ENCODE data around the gene PLXDC2.

The PLXDC2 gene

DNA sequence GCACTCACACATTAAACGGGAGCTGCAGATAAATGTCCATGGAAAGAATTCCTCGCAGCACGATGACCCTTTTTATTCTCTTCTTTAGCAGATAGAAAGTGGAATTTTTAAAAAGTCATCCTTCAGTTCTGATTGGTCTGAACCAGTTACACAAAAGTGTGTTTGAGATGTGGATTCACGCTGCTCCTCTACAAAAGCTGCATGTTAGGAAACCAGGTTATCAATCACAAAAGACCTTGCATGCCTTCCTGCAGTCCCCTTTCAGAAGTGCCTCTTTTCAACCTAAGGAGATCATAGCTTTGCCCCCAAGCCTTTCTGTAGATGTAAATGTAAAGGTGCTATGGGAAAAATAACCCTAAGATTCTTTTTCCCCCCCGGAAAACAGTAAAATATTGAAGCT is 299.7 kb downstream of the PLXDC2 start:
- TF ChIP-seq ZBTB1 (tag by site-specific recombination; IDR thresholded peaks at IDR 0.05) (no peak), TCF7L2 (IDR thresholded peaks at IDR 0.05; ENCODE audit: borderline replicate concordance, low read depth, low read length) (no peak), ZNF175 (tag by site-specific recombination; IDR thresholded peaks at IDR 0.05) (no peak), SCRT2 (tag by site-specific recombination; IDR thresholded peaks at IDR 0.05) (no peak), ZNF10 (tag by site-specific recombination; IDR thresholded peaks at IDR 0.05) (no peak), ZNF837 (tag by site-specific recombination; IDR thresholded peaks at IDR 0.05) (no peak), ZNF473 (tag by site-specific recombination; IDR thresholded peaks at IDR 0.05) (no peak), ZNF223 (tag by site-specific recombination; IDR thresholded peaks at IDR 0.05) (no peak), ZNF155 (tag by site-specific recombination; IDR thresholded peaks at IDR 0.05) (no peak), ZNF350 (tag by site-specific recombination; IDR thresholded peaks at IDR 0.05) (no peak), ZNF2 (tag by site-specific recombination; IDR thresholded peaks at IDR 0.05) (no peak)
- TF ChIP-seq, protein P1, sequence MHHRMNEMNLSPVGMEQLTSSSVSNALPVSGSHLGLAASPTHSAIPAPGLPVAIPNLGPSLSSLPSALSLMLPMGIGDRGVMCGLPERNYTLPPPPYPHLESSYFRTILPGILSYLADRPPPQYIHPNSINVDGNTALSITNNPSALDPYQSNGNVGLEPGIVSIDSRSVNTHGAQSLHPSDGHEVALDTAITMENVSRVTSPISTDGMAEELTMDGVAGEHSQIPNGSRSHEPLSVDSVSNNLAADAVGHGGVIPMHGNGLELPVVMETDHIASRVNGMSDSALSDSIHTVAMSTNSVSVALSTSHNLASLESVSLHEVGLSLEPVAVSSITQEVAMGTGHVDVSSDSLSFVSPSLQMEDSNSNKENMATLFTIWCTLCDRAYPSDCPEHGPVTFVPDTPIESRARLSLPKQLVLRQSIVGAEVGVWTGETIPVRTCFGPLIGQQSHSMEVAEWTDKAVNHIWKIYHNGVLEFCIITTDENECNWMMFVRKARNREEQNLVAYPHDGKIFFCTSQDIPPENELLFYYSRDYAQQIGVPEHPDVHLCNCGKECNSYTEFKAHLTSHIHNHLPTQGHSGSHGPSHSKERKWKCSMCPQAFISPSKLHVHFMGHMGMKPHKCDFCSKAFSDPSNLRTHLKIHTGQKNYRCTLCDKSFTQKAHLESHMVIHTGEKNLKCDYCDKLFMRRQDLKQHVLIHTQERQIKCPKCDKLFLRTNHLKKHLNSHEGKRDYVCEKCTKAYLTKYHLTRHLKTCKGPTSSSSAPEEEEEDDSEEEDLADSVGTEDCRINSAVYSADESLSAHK (tag by site-specific recombination; IDR thresholded peaks at IDR 0.05) = no peak
- TF ChIP-seq, protein P2, sequence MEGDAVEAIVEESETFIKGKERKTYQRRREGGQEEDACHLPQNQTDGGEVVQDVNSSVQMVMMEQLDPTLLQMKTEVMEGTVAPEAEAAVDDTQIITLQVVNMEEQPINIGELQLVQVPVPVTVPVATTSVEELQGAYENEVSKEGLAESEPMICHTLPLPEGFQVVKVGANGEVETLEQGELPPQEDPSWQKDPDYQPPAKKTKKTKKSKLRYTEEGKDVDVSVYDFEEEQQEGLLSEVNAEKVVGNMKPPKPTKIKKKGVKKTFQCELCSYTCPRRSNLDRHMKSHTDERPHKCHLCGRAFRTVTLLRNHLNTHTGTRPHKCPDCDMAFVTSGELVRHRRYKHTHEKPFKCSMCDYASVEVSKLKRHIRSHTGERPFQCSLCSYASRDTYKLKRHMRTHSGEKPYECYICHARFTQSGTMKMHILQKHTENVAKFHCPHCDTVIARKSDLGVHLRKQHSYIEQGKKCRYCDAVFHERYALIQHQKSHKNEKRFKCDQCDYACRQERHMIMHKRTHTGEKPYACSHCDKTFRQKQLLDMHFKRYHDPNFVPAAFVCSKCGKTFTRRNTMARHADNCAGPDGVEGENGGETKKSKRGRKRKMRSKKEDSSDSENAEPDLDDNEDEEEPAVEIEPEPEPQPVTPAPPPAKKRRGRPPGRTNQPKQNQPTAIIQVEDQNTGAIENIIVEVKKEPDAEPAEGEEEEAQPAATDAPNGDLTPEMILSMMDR (tag by site-specific recombination; IDR thresholded peaks at IDR 0.05) = no peak
- TF ChIP-seq, protein P3, sequence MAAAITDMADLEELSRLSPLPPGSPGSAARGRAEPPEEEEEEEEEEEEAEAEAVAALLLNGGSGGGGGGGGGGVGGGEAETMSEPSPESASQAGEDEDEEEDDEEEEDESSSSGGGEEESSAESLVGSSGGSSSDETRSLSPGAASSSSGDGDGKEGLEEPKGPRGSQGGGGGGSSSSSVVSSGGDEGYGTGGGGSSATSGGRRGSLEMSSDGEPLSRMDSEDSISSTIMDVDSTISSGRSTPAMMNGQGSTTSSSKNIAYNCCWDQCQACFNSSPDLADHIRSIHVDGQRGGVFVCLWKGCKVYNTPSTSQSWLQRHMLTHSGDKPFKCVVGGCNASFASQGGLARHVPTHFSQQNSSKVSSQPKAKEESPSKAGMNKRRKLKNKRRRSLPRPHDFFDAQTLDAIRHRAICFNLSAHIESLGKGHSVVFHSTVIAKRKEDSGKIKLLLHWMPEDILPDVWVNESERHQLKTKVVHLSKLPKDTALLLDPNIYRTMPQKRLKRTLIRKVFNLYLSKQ (tag by site-specific recombination; IDR thresholded peaks at IDR 0.05; ENCODE audit: borderline replicate concordance) = no peak
- Histone ChIP-seq H3K36me3 (ENCODE audit: control insufficient read depth in 2 of 2, insufficient read depth in 1 of 2, low read length in 2 of 2) (no peaks in the 10 kb centered on the region), H3K9me3 (ENCODE audit: control insufficient read depth, insufficient read depth, low read depth, low read length) (no peaks in the 10 kb centered on the region), H3K4me1 (ENCODE audit: control insufficient read depth, insufficient read depth, low read length) (no peaks in the 10 kb centered on the region), H3K27ac (ENCODE audit: extremely low read depth, low read depth, low read length) (no peak overlapping the region), H3K4me3 (ENCODE audit: low read depth, low read length) (no peak overlapping the region)
- CTCF ChIA-PET = interaction anchor here (0.8 kb wide), 1 partner anchor 474 kb away, joined by 4 read pairs; no protein-coding TSS in a partner anchor
- POLR2A ChIA-PET = no interaction called here

DNA sequence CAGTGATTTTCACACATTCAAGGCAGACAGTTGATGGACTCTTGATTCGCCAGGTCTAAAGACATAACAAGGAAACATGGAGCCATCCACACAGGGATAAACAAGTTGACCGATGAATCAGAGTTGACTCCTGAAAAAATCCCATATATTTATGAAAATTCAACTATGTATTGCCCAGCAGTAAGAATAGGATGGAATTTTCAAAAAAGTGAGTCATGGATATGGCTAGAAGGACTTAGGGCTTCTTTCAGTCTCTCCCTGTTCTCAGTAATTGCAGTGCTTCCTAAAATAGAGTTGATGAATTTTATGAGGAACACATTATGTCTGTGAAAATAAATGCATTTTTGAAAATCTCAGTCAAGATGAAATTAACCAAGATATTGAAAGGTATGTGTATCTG is 301.2 kb downstream of the PLXDC2 start:
- POLR2A ChIA-PET = no interaction called here
- Histone ChIP-seq H3K4me3 (ENCODE audit: low read depth, low read length) (no peak overlapping the region), H3K4me1 (ENCODE audit: control insufficient read depth, insufficient read depth, low read length) (no peaks in the 10 kb centered on the region), H3K9me3 (ENCODE audit: control insufficient read depth, insufficient read depth, low read depth, low read length) (no peaks in the 10 kb centered on the region), H3K27ac (ENCODE audit: extremely low read depth, low read depth, low read length) (no peak overlapping the region), H3K36me3 (ENCODE audit: control insufficient read depth in 2 of 2, insufficient read depth in 1 of 2, low read length in 2 of 2) (no peaks in the 10 kb centered on the region)
- CTCF ChIA-PET = no interaction called here
- TF ChIP-seq ZNF501 (tag by site-specific recombination; IDR thresholded peaks at IDR 0.05) = no peak
- no peak for TF ChIP-seq KLF1 (tag by site-specific recombination; IDR thresholded peaks at IDR 0.05)
- TF ChIP-seq, protein P4, sequence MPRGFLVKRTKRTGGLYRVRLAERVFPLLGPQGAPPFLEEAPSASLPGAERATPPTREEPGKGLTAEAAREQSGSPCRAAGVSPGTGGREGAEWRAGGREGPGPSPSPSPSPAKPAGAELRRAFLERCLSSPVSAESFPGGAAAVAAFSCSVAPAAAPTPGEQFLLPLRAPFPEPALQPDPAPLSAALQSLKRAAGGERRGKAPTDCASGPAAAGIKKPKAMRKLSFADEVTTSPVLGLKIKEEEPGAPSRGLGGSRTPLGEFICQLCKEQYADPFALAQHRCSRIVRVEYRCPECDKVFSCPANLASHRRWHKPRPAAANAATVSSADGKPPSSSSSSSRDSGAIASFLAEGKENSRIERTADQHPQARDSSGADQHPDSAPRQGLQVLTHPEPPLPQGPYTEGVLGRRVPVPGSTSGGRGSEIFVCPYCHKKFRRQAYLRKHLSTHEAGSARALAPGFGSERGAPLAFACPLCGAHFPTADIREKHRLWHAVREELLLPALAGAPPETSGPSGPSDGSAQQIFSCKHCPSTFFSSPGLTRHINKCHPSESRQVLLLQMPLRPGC (tag by site-specific recombination; IDR thresholded peaks at IDR 0.05) = no peak
- TF ChIP-seq WT1 (tag by site-specific recombination; IDR thresholded peaks at IDR 0.05) = no peak
- TF ChIP-seq ZNF473 (tag by site-specific recombination; IDR thresholded peaks at IDR 0.05) = no peak
- TF ChIP-seq PRDM1 (tag by site-specific recombination; IDR thresholded peaks at IDR 0.05) = no peak
- no peak for TF ChIP-seq ZBTB17 (tag by site-specific recombination; IDR thresholded peaks at IDR 0.05)
- TF ChIP-seq ZFP41 (tag by site-specific recombination; IDR thresholded peaks at IDR 0.05; ENCODE audit: borderline replicate concordance) = no peak
- TF ChIP-seq, protein P5, sequence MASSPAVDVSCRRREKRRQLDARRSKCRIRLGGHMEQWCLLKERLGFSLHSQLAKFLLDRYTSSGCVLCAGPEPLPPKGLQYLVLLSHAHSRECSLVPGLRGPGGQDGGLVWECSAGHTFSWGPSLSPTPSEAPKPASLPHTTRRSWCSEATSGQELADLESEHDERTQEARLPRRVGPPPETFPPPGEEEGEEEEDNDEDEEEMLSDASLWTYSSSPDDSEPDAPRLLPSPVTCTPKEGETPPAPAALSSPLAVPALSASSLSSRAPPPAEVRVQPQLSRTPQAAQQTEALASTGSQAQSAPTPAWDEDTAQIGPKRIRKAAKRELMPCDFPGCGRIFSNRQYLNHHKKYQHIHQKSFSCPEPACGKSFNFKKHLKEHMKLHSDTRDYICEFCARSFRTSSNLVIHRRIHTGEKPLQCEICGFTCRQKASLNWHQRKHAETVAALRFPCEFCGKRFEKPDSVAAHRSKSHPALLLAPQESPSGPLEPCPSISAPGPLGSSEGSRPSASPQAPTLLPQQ (tag by site-specific recombination; IDR thresholded peaks at IDR 0.05) = no peak
